GM23338 (cell line): ENCODE results near the gene PREP. TPM values are rescaled to one million over a fixed set of nuclear protein-coding genes. Genes with fewer than 3 reads are reported as not detected.

Experiments
- ATAC-seq: fragments of 200-7000 bp; cut with Tn5 transposase; 3 replicates; pipeline ENCODE4 v1.9.1; 2020
- DNase-seq: peaks from one replicate; pipeline ENCODE4 v3.0.0-alpha.2; 2015; ENCODE audit warnings: low spot score
- H2AFZ ChIP-seq: fragments of 200-600 bp; sonication (generic); 2 replicates; pipeline ENCODE4 v1.8.0; 2016; ENCODE audit warnings: antibody characterized with exemption, mild to moderate bottlenecking, moderate library complexity
- H3F3A ChIP-seq: fragments of 200-600 bp; sonication (generic); replicated peaks from 2 replicates; pipeline ENCODE4 v1.8.0; 2017; ENCODE audit warnings: antibody characterized with exemption, mixed run types, low read depth
- H3K27ac ChIP-seq: fragments of 200-600 bp; sonication (generic); 2 replicates; pipeline ENCODE4 v1.6.1; 2016; ENCODE audit warnings: low read depth
- H3K27me3 ChIP-seq: fragments of 200-600 bp; sonication (generic); 2 replicates; pipeline ENCODE4 v1.8.0; 2016; ENCODE audit warnings: mild to moderate bottlenecking, mixed run types, moderate library complexity; ENCODE audit not compliant: insufficient read depth
- H3K36me3 ChIP-seq: fragments of 200-600 bp; sonication (generic); 2 replicates; pipeline ENCODE4 v1.8.0; 2016; ENCODE audit warnings: mild to moderate bottlenecking; ENCODE audit not compliant: insufficient read depth
- H3K4me1 ChIP-seq: fragments of 200-600 bp; sonication (generic); 2 replicates; pipeline ENCODE4 v1.8.0; 2016; ENCODE audit warnings: mild to moderate bottlenecking, moderate library complexity; ENCODE audit not compliant: insufficient read depth
- H3K4me2 ChIP-seq: fragments of 200-600 bp; sonication (generic); 2 replicates; pipeline ENCODE4 v1.7.1; 2017; ENCODE audit warnings: mixed run types
- H3K4me3 ChIP-seq: fragments of 200-600 bp; sonication (generic); 2 replicates; pipeline ENCODE4 v1.6.1; 2016; ENCODE audit warnings: mixed run types
- H3K79me2 ChIP-seq: fragments of 200-600 bp; sonication (generic); replicated peaks from 2 replicates; pipeline ENCODE4 v1.8.0; 2017; ENCODE audit warnings: mild to moderate bottlenecking; ENCODE audit not compliant: insufficient read depth
- H3K9me2 ChIP-seq: fragments of 200-600 bp; sonication (generic); 2 replicates; pipeline ENCODE4 v1.8.0; 2017; ENCODE audit not compliant: insufficient read depth
- H4K20me1 ChIP-seq: fragments of 200-600 bp; sonication (generic); replicated peaks from 2 replicates; pipeline ENCODE4 v1.8.0; 2017; ENCODE audit warnings: mild to moderate bottlenecking; ENCODE audit not compliant: insufficient read depth
- H3K27ac Mint-ChIP-seq: 2 replicates; pipeline ENCODE4 v1.8.0; 2020; ENCODE audit warnings: inconsistent platforms, mild to moderate bottlenecking, moderate library complexity, mixed read lengths
- H3K27me3 Mint-ChIP-seq: 3 replicates; pipeline ENCODE4 v1.8.0; 2022; ENCODE audit warnings: low read depth, mild to moderate bottlenecking, moderate library complexity, mixed read lengths, inconsistent platforms; ENCODE audit not compliant: insufficient read depth, poor library complexity
- H3K36me3 Mint-ChIP-seq: 3 replicates; pipeline ENCODE4 v1.8.0; 2021; ENCODE audit warnings: low read depth, mild to moderate bottlenecking, inconsistent platforms, moderate library complexity, mixed read lengths
- H3K4me1 Mint-ChIP-seq: 3 replicates; pipeline ENCODE4 v1.8.0; 2020; ENCODE audit warnings: mild to moderate bottlenecking, inconsistent platforms, mixed read lengths
- H3K4me3 Mint-ChIP-seq: 3 replicates; pipeline ENCODE4 v1.8.0; 2021; ENCODE audit warnings: moderate library complexity, mild to moderate bottlenecking, inconsistent platforms, mixed read lengths
- H3K9me3 Mint-ChIP-seq: 3 replicates; pipeline ENCODE4 v1.8.0; 2020; ENCODE audit warnings: moderate library complexity, mild to moderate bottlenecking, inconsistent platforms, mixed read lengths
- CREB1 ChIP-seq: fragments of 250-450 bp; sonication (Bioruptor Pico); IDR thresholded peaks from 2 replicates; pipeline ENCODE4 v1.5.0; 2020; ENCODE audit warnings: low read depth, mild to moderate bottlenecking, moderate library complexity
- EZH2 ChIP-seq: fragments of 200-600 bp; sonication (generic); IDR thresholded peaks from one replicate; pipeline ENCODE4 v1.8.0; 2017; ENCODE audit warnings: antibody characterized with exemption, mild to moderate bottlenecking, low read depth; ENCODE audit not compliant: unreplicated experiment
- ZNF114 ChIP-seq: fragments of 250-450 bp; sonication (Bioruptor Pico); IDR thresholded peaks from 2 replicates; pipeline ENCODE4 v1.5.0; 2020; ENCODE audit warnings: mild to moderate bottlenecking, moderate library complexity
- ZNF331 ChIP-seq: fragments of 250-450 bp; sonication (Bioruptor Pico); IDR thresholded peaks from 2 replicates; pipeline ENCODE4 v1.5.0; 2020; ENCODE audit warnings: low read depth, mild to moderate bottlenecking, moderate library complexity
- polyA plus RNA-seq: library from polyadenylated mRNA; unstranded; fragments of >200 nt; fragmentation: Nextera tagmentation; extraction: Ambion mirVana; gene quantifications from 2 replicates; pipeline ENCODE4 v1.2.1, GENCODE V29; 2016
- total RNA-seq: library from RNA; depleted of rRNA; stranded (reverse); fragments of >200 nt; shearing (Covaris generic); gene quantifications from 2 replicates; pipeline ENCODE4 v1.2.3, GENCODE V29; 2014
- TF ChIP-seq, protein P1 (sequence below): fragments of 250-450 bp; sonication (Bioruptor Pico); IDR thresholded peaks from 2 replicates; pipeline ENCODE4 v1.5.0; 2020; ENCODE audit warnings: mild to moderate bottlenecking, moderate library complexity
- TF ChIP-seq, protein P2 (sequence below), 2 experiments: fragments of 200-600 bp in 1 of 2; sonication (generic) in 1 of 2; conservative IDR thresholded peaks; 2 replicates each; pipeline versions ENCODE4 v1.5.1 to v1.6.1; 2016 to 2017; ENCODE audit warnings: antibody characterized with exemption in 2 of 2, low read depth in 2 of 2, mild to moderate bottlenecking in 2 of 2, moderate library complexity in 1 of 2

Gene PREP
- total and polyA plus RNA-seq, 2 experiments from 2014 or later: 28.5 to 52.7 TPM

DNA sequence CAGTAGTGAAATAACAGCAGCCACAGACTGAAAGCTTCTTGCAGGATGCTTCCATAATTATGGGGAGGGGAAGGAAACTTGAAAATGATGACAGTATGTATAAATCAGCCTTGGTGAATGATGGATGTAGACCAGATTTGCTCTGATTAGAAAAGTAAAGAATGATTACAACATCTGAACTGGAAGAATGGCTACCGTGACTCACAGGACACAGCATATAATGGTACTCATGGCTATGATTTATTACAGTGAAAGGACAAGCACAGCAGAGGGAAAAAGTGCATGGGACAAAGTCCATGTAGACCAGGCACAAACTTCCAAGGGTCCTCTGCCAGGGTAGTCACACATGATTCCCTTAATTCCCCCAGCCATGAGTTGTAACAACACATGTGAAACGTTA lies 152.3 kb downstream of the PREP start:
- Histone ChIP-seq H4K20me1 (no peaks in the 10 kb centered on the region), H3K27ac (no peak overlapping the region), H3K9me2 (peaks cover 9% of the 10 kb centered on the region; the same call in 1 of the 2 replicates), H3K4me2 (no peak overlapping the region), H3K4me3 (no peak overlapping the region), H3F3A (no peaks in the 10 kb centered on the region), H3K79me2 (no peaks in the 10 kb centered on the region), H2AFZ (no peak overlapping the region), H3K36me3 (no peaks in the 10 kb centered on the region), H3K4me1 (no peaks in the 10 kb centered on the region), H3K27me3 (no peaks in the 10 kb centered on the region)
- Mint-ChIP-seq H3K27me3 (no peaks in the 10 kb centered on the region), H3K9me3 (peaks cover 6% of the 10 kb centered on the region; the same call in 2 of the 3 replicates), H3K27ac (no peak overlapping the region), H3K4me1 (no peaks in the 10 kb centered on the region), H3K36me3 (no peaks in the 10 kb centered on the region), H3K4me3 (no peak overlapping the region)
- ATAC-seq (no peak), DNase-seq (no peak)
- TF ChIP-seq, protein P1, sequence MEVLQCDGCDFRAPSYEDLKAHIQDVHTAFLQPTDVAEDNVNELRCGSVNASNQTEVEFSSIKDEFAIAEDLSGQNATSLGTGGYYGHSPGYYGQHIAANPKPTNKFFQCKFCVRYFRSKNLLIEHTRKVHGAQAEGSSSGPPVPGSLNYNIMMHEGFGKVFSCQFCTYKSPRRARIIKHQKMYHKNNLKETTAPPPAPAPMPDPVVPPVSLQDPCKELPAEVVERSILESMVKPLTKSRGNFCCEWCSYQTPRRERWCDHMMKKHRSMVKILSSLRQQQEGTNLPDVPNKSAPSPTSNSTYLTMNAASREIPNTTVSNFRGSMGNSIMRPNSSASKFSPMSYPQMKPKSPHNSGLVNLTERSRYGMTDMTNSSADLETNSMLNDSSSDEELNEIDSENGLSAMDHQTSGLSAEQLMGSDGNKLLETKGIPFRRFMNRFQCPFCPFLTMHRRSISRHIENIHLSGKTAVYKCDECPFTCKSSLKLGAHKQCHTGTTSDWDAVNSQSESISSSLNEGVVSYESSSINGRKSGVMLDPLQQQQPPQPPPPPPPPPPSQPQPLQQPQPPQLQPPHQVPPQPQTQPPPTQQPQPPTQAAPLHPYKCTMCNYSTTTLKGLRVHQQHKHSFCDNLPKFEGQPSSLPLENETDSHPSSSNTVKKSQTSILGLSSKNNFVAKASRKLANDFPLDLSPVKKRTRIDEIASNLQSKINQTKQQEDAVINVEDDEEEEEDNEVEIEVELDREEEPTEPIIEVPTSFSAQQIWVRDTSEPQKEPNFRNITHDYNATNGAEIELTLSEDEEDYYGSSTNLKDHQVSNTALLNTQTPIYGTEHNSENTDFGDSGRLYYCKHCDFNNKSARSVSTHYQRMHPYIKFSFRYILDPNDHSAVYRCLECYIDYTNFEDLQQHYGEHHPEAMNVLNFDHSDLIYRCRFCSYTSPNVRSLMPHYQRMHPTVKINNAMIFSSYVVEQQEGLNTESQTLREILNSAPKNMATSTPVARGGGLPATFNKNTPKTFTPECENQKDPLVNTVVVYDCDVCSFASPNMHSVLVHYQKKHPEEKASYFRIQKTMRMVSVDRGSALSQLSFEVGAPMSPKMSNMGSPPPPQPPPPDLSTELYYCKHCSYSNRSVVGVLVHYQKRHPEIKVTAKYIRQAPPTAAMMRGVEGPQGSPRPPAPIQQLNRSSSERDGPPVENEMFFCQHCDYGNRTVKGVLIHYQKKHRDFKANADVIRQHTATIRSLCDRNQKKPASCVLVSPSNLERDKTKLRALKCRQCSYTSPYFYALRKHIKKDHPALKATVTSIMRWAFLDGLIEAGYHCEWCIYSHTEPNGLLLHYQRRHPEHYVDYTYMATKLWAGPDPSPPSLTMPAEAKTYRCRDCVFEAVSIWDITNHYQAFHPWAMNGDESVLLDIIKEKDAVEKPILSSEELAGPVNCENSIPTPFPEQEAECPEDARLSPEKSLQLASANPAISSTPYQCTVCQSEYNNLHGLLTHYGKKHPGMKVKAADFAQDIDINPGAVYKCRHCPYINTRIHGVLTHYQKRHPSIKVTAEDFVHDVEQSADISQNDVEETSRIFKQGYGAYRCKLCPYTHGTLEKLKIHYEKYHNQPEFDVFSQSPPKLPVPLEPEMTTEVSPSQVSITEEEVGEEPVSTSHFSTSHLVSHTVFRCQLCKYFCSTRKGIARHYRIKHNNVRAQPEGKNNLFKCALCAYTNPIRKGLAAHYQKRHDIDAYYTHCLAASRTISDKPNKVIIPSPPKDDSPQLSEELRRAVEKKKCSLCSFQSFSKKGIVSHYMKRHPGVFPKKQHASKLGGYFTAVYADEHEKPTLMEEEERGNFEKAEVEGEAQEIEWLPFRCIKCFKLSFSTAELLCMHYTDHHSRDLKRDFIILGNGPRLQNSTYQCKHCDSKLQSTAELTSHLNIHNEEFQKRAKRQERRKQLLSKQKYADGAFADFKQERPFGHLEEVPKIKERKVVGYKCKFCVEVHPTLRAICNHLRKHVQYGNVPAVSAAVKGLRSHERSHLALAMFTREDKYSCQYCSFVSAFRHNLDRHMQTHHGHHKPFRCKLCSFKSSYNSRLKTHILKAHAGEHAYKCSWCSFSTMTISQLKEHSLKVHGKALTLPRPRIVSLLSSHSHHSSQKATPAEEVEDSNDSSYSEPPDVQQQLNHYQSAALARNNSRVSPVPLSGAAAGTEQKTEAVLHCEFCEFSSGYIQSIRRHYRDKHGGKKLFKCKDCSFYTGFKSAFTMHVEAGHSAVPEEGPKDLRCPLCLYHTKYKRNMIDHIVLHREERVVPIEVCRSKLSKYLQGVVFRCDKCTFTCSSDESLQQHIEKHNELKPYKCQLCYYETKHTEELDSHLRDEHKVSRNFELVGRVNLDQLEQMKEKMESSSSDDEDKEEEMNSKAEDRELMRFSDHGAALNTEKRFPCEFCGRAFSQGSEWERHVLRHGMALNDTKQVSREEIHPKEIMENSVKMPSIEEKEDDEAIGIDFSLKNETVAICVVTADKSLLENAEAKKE (CRISPR knock-in tag): no peak
- TF ChIP-seq CREB1 (CRISPR knock-in tag): no peak

DNA sequence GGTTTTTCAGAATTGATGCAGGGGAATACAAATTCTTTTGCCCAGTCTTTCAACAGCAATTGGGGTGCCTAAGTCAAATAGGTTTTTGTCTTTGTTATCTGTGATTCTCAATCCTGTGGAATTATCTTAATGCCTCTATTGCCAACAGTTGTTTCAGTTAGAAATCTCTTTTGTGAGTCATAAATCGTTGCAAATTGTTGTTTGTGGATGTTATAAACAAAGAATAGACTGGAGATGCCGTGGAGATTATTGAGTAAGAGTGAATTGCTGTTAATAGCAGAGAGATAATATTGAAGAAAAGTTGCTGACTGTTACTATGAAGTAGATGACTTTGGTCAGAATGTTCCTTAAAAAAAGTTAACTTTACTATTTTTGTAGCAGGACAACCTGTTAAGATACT lies 159.4 kb downstream of the PREP start:
- ATAC-seq: no peak
- Histone ChIP-seq H4K20me1 (no peaks in the 10 kb centered on the region), H3K9me2 (peaks cover 7% of the 10 kb centered on the region; the same call in 1 of the 2 replicates), H2AFZ (no peak overlapping the region), H3K4me3 (no peak overlapping the region), H3K27me3 (no peaks in the 10 kb centered on the region), H3K4me2 (no peak overlapping the region), H3K27ac (no peak overlapping the region), H3K4me1 (no peaks in the 10 kb centered on the region), H3F3A (no peaks in the 10 kb centered on the region), H3K36me3 (no peaks in the 10 kb centered on the region; the same call in 1 of the 2 replicates), H3K79me2 (no peaks in the 10 kb centered on the region)
- Mint-ChIP-seq H3K36me3 (peaks cover 12% of the 10 kb centered on the region), H3K27me3 (no peaks in the 10 kb centered on the region), H3K27ac (no peak overlapping the region), H3K9me3 (peaks cover 20% of the 10 kb centered on the region), H3K4me3 (no peak overlapping the region), H3K4me1 (no peaks in the 10 kb centered on the region)
- no peak for DNase-seq
- TF ChIP-seq, protein P2, sequence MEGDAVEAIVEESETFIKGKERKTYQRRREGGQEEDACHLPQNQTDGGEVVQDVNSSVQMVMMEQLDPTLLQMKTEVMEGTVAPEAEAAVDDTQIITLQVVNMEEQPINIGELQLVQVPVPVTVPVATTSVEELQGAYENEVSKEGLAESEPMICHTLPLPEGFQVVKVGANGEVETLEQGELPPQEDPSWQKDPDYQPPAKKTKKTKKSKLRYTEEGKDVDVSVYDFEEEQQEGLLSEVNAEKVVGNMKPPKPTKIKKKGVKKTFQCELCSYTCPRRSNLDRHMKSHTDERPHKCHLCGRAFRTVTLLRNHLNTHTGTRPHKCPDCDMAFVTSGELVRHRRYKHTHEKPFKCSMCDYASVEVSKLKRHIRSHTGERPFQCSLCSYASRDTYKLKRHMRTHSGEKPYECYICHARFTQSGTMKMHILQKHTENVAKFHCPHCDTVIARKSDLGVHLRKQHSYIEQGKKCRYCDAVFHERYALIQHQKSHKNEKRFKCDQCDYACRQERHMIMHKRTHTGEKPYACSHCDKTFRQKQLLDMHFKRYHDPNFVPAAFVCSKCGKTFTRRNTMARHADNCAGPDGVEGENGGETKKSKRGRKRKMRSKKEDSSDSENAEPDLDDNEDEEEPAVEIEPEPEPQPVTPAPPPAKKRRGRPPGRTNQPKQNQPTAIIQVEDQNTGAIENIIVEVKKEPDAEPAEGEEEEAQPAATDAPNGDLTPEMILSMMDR (conservative IDR thresholded peaks at IDR 0.05; ENCODE audit: low read depth in 2 of 2): no peak
- TF ChIP-seq ZNF331 (CRISPR knock-in tag) (no peak), EZH2 (no peak), ZNF114 (CRISPR knock-in tag) (no peak)
